ENCODE data around the gene PTPRS.
A peak's percentile ranks its signal among the peaks of the same experiment; 100 is the strongest.

The PTPRS gene

DNA sequence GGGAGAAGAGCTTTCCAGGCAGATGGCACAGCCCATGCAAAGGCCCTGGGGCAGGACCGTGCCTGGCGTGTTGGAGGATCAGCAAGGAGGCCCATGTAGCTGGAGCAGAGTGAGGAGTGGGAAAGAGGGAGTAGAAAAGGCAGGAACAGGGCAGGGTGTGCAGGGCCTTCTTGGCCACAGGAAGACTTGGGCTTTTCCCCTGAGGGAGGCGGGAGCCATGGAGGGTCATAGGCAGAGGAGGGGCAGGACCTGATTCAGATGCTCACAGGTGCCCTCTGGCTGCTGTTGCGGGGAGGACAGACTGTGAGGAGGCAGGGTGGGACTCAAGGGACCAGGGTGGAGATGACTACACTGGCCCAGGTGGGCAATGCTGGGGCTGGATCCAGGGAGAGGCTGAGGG is 13.8 kb upstream of the PTPRS start:
- no peak for DNase-seq

DNA sequence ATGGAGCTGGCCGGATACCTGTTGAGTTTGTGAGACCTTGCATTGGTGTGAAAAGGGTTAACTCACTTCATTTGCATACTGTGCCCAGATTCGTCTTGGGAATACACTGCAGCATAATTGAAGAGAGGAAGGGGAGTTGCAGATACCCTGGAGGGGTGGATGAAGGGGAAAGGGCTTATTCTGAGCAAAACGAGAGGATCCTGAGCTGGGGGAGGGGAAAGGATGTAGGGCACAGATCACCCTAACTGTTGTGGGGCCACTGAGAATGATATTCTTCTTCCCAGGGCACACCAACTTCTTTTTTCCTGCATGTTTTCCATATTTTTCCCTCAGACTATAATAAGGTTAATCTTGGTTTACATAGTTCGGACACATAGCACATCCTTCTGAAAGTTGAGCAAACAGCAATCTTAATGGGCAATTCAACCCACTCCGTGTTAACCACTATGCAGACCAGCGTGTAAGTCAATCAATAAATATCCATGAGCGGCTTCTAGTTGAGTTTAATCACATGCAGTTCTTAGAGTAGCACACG is 11.7 kb upstream of the PTPRS start:
- no peak for DNase-seq

GRCh38 chr19:5351731-5352228 is 11.2 kb upstream of the PTPRS start:
- no peak for DNase-seq

GRCh38 chr19:5349041-5349440 is 8.4 kb upstream of the PTPRS start:
- no peak for DNase-seq

- no peak for DNase-seq
Measured at GRCh38 chr19:5345895-5346386, 5.3 kb upstream of the PTPRS start.

GRCh38 chr19:5343848-5344247 is 3.2 kb upstream of the PTPRS start:
- no peak for DNase-seq

- DNase-seq: no peak
Measured at GRCh38 chr19:5342573-5343201, 2.1 kb upstream of the PTPRS start.

DNA sequence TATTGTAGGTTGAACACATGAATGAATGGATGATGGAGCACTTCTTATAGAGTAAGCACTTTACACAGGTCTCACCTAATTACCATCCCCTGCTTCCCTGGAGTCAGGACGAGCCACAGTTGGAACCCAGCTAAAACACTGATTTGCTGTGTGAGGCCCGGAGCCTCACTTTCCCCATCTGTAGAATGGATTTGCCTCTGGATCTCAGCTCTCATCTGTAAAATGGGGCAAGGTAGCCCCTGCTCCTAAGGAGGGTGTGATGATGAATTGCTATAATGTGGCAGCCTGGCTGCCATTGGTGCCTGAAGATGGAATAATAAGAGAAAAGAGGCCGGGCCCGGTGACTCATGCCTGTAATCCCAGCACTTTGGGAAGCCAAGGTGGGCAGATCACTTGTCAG is 1.4 kb upstream of the PTPRS start:
- no peak for DNase-seq

- DNase-seq: no peak
Measured at GRCh38 chr19:5341448-5341820, 822 bp upstream of the PTPRS start.

DNA sequence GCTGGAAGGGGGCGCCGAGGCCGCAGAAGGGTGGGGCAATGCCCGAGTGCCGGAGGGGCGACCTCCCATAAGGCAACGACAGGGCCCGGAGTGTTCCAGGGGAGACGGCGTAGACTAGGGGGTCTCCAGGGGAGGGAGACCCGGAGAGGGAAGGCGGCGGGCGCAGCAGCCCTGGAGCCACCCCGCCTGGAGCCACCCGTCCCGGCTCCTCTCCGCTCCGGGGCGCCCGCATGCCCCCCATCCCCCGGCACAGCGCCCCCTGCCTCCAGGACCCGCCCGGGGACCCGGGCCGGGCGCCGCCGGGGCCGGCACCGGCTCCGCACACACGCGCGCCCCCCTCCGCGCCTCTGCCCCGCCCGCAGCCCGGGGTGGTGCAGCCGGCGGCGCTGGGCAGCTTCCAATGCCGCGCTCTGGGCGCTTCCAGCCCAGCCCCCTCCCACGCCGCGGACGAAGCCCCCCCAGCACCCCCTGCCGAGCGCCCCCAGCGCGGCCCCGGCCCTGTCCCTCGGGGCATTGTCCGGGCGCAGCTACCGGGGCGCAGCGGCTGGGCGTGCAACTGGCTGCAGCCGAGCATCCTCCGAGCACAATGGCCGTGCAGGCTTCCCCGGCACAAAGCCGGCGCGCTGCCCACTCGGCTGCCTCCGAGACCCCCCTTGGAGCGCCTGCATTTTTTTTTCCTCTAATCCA is 519 bp downstream of the PTPRS start:
- no peak for DNase-seq

- DNase-seq: no peak
Measured at GRCh38 chr19:5339198-5339949, 1.2 kb downstream of the PTPRS start.

- no peak for DNase-seq
Measured at GRCh38 chr19:5338656-5339197, 1.9 kb downstream of the PTPRS start.

GRCh38 chr19:5337708-5338655 is 2.6 kb downstream of the PTPRS start:
- no peak for DNase-seq

DNA sequence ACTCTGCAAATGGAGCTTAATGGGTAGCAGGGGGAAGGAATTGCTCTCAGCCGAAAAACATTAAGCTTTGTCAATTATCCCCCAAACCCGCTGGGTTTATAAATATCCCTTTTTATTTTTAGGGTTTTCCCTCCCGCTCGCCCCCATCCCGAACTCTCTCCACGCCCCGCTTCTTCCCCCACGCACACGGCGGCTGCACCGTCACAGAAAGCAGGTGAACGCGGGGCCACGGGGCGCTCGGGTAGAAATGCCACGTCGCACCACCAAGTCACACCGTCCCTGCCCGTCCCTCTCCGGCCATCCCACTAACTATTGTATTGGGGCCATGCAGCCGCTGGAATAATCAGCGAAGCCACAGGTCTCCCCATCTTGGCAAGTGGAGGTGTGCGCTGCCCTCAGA is 3.5 kb downstream of the PTPRS start:
- DNase-seq: no peak

DNA sequence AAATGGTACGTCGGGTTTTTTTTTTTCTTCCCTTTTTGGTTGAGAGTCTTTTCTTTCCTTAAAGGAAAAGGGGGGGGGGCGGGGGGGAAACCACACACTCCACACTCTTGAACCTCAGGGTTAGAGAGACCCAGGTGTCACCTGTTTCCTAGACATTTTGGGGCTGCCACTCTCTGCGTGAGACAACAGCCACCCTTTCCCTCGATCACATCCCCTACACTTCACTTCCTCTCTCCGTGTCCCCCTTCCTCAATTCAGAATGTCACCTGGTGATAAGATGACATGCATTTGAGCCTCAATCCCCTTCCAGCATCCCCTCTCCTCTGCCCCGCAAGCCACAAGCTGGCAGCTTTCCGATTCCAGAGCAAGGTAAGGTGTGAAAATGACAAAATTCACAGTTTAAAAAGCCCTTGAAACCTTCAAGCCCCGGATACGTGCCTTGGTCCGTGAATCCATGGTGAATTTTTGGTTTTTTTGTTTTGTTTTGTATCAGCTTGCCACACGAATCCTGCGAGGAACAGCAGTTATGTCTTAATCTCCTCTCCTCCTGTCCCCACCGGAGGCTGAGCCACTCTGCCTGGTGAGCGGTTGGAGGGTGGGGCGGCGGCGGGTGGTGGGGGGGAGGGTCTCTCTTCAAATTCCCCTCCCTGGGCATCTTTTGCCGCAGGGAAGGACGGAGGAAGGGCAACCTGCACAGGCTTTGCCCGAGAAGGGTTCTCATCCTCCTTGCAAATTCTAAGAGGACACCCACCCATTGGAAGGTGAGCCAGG is 4.2 kb downstream of the PTPRS start:
- DNase-seq: peak; percentile 52

GRCh38 chr19:5335593-5335992 is 5.0 kb downstream of the PTPRS start:
- no peak for DNase-seq

- no peak for DNase-seq
Measured at GRCh38 chr19:5334824-5335500, 5.7 kb downstream of the PTPRS start.

- DNase-seq: no peak
Measured at GRCh38 chr19:5334366-5334739, 6.3 kb downstream of the PTPRS start.

GRCh38 chr19:5333581-5334365 is 6.8 kb downstream of the PTPRS start:
- DNase-seq: no peak

DNA sequence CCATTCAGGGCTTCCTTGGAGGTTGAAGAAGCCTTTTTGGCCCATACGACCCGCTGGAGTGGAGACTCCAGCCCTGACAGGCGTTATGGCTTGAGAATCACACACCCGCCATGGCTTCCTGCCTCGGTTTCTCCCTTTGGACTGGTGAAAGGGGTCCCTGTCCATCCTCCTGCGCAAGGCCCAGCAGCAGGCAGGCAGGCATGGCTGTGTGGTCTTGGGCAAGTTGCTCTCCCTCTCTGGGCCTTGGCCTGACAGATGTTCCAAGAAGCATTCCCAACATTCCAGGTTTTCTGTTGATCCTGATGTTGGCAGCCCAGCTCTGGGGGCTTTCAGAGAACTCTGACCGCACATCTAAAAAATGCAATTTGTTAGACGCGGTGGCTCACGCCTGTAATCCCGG is 8.1 kb downstream of the PTPRS start:
- no peak for DNase-seq

Measured in KG1 (cell line).